NCI-H146 treated with DMSO at 0.1 percent for 48 hours (cell line): ENCODE measurements around the gene AHR.

ENCODE experiments used
- DNase-seq: peaks from one replicate; lab custom pipeline; 2025; ENCODE audit not compliant: unreplicated experiment; lab: John Stamatoyannopoulos, UW

Gene AHR

GRCh38 chr7:17298102-17298839 lies at the start of gene AHR:
TSS of gene AHR (plus strand) at chr7:17298652. CDS start at chr7:17299265, 613 bp downstream.
- peak; percentile 79 for DNase-seq

- no peak for DNase-seq
These were observed 44.6 kb upstream of the AHR start for GRCh38 chr7:17253885-17254284.

- no peak for DNase-seq
These were observed 42.5 kb upstream of the AHR start for GRCh38 chr7:17255926-17256325.

- DNase-seq = no peak
These were observed 42.1 kb upstream of the AHR start for GRCh38 chr7:17256375-17256774.

- no peak for DNase-seq
These were observed 31.9 kb upstream of the AHR start for GRCh38 chr7:17266565-17266964.

- DNase-seq = no peak
These were observed 28.9 kb upstream of the AHR start for GRCh38 chr7:17269341-17270221.

GRCh38 chr7:17274551-17275245 lies 23.8 kb upstream of the AHR start:
- DNase-seq = no peak

- no peak for DNase-seq
These were observed 22.4 kb upstream of the AHR start for GRCh38 chr7:17275749-17276671.

GRCh38 chr7:17279061-17279460 lies 19.4 kb upstream of the AHR start:
- DNase-seq = no peak

- no peak for DNase-seq
These were observed 9.3 kb upstream of the AHR start for GRCh38 chr7:17289074-17289645.

GRCh38 chr7:17292843-17293242 lies 5.6 kb upstream of the AHR start:
- DNase-seq = no peak

GRCh38 chr7:17293481-17293880 lies 5.0 kb upstream of the AHR start:
- DNase-seq = no peak

GRCh38 chr7:17297243-17297642 lies 1.2 kb upstream of the AHR start:
- no peak for DNase-seq

GRCh38 chr7:17298840-17299482 lies 509 bp downstream of the AHR start:
- DNase-seq = peak; percentile 51

GRCh38 chr7:17299483-17299991 lies 1.1 kb downstream of the AHR start:
- DNase-seq = no peak

- DNase-seq = no peak
These were observed 1.6 kb downstream of the AHR start for GRCh38 chr7:17300012-17300411.

- no peak for DNase-seq
These were observed 2.0 kb downstream of the AHR start for GRCh38 chr7:17300437-17300836.

- DNase-seq = no peak
These were observed 3.3 kb downstream of the AHR start for GRCh38 chr7:17301471-17302456.
